IMR-90 (cell line): ENCODE results near the gene LRRC10B.

ENCODE experiments used
- BHLHE40 ChIP-seq: fragments of 150-350 bp; IDR thresholded peaks from 2 replicates; pipeline ENCODE4 v1.6.1; 2016; ENCODE audit warnings: mild to moderate bottlenecking, low read depth, low read length
- CHD1 ChIP-seq: IDR thresholded peaks from 2 replicates; pipeline ENCODE4 v1.6.1; 2012; ENCODE audit warnings: low read depth, low read length, improper control_type of control experiment
- CTCF ChIP-seq: conservative IDR thresholded peaks from 2 replicates; pipeline ENCODE4 v1.5.1; 2012; ENCODE audit warnings: mild to moderate bottlenecking, low read depth, low read length, improper control_type of control experiment
- ELK1 ChIP-seq: fragments of 150-350 bp; IDR thresholded peaks from 2 replicates; pipeline ENCODE4 v1.6.1; 2016; ENCODE audit warnings: low read depth, mild to moderate bottlenecking, low read length, moderate library complexity, borderline replicate concordance
- FOS ChIP-seq: fragments of 150-350 bp; IDR thresholded peaks from 2 replicates; pipeline ENCODE4 v1.6.1; 2016; ENCODE audit warnings: low read depth, low read length
- MXI1 ChIP-seq: IDR thresholded peaks from 2 replicates; pipeline ENCODE4 v1.6.1; 2012; ENCODE audit warnings: low read depth, mild to moderate bottlenecking, low read length, moderate library complexity, borderline replicate concordance
- POLR2A ChIP-seq: IDR thresholded peaks from 2 replicates; pipeline ENCODE4 v1.6.1; 2012; ENCODE audit warnings: mild to moderate bottlenecking, low read depth, low read length
- RAD21 ChIP-seq: IDR thresholded peaks from 2 replicates; pipeline ENCODE4 v1.6.1; 2012; ENCODE audit warnings: low read length, improper control_type of control experiment
- RFX5 ChIP-seq: IDR thresholded peaks from 2 replicates; pipeline ENCODE4 v1.8.0; 2012; ENCODE audit warnings: low read depth, mild to moderate bottlenecking, low read length, moderate library complexity
- USF2 ChIP-seq: fragments of 150-350 bp; IDR thresholded peaks from 2 replicates; pipeline ENCODE4 v1.6.1; 2017; ENCODE audit warnings: mild to moderate bottlenecking, antibody characterized with exemption, low read length, low read depth

GRCh38 chr11:61488651-61489291 is 19.8 kb upstream of the LRRC10B start:
- TF ChIP-seq BHLHE40, result no peak
- no peak for TF ChIP-seq CTCF
- TF ChIP-seq RAD21, result no peak
- no peak for TF ChIP-seq POLR2A
- TF ChIP-seq CHD1, result no peak
- no peak for TF ChIP-seq USF2
- no peak for TF ChIP-seq ELK1
- TF ChIP-seq RFX5, result no peak
- TF ChIP-seq FOS, result no peak
- TF ChIP-seq MXI1, result no peak
